Cardiac septum (tissue), 1 donor: ENCODE results near the gene PPEF1. TPM values are rescaled to one million over a fixed set of nuclear protein-coding genes. Genes with fewer than 3 reads are reported as not detected.
A peak's percentile ranks its signal among the peaks of the same experiment; 100 is the strongest.
"Not testable (repeated sequence)": the region's sequence is repeated elsewhere in the genome, so short reads cannot be mapped to it uniquely, and the experiment has no call there.

Source experiments
- DNase-seq: peaks from one replicate; pipeline ENCODE4 v3.0.0-alpha.2; 2020; ENCODE audit warnings: low spot score
- intact Hi-C: fragments of 100-400 bp; cut with DNase I; formaldehyde crosslinking; loops from one replicate; pipeline ENCODE4 v1.14.0; 2022
- total RNA-seq: library from RNA; stranded (reverse); fragmentation: NEBNext Ultra II Directional; extraction: Animal tissue kit (Norgen Biotek cat#: 25700); gene quantifications from one replicate; pipeline ENCODE4 v1.2.1, GENCODE V29; 2021
- donor health status: DM: no; HTN: no; CAD: no.

Gene PPEF1
- total RNA-seq, 1 donor from 2014 or later = 0.19 TPM

GRCh38 chrX:18769812-18770573 lies 62.5 kb downstream of the PPEF1 start:
- intact Hi-C loops = no loop called here
- no peak for DNase-seq

GRCh38 chrX:18789916-18790315 lies 82.5 kb downstream of the PPEF1 start:
- DNase-seq = no peak
- intact Hi-C loops = no loop called here

- DNase-seq = no peak
- intact Hi-C loops = no loop called here
Observed at GRCh38 chrX:18792828-18793227, 85.4 kb downstream of the PPEF1 start.

GRCh38 chrX:18793601-18794089 lies 86.2 kb downstream of the PPEF1 start:
- no peak for DNase-seq

GRCh38 chrX:18797141-18797540 lies 89.7 kb downstream of the PPEF1 start:
- intact Hi-C loops = no loop called here
- DNase-seq = no peak

More at GRCh38 chrX:18793601-18794089, 86.2 kb downstream of the PPEF1 start:
- intact Hi-C loops = no loop called here

- intact Hi-C loops = no loop called here
- no peak for DNase-seq
Observed at GRCh38 chrX:18799911-18800310, 92.5 kb downstream of the PPEF1 start.

GRCh38 chrX:18809641-18810040 lies 102.2 kb downstream of the PPEF1 start:
- intact Hi-C loops = no loop called here
- no peak for DNase-seq

- intact Hi-C loops = no loop called here
Observed at GRCh38 chrX:18810416-18810815, 103.0 kb downstream of the PPEF1 start.

GRCh38 chrX:18825375-18825774 lies 117.9 kb downstream of the PPEF1 start:
- no peak for DNase-seq
- intact Hi-C loops = no loop called here

More at GRCh38 chrX:18810416-18810815, 103.0 kb downstream of the PPEF1 start:
- no peak for DNase-seq

GRCh38 chrX:18828832-18829404 lies 121.5 kb downstream of the PPEF1 start:
- no peak for DNase-seq
- intact Hi-C loops = no loop called here

GRCh38 chrX:18833071-18833731 lies 125.8 kb downstream of the PPEF1 start:
- intact Hi-C loops = no loop called here
- DNase-seq = peak; percentile 76

GRCh38 chrX:18847901-18848300 lies 140.5 kb downstream of the PPEF1 start:
- intact Hi-C loops, DNase-seq: not testable (repeated sequence)

- intact Hi-C loops = no loop called here
- DNase-seq = no peak
Observed at GRCh38 chrX:18855919-18856644, 148.6 kb downstream of the PPEF1 start.

GRCh38 chrX:18856645-18856997 lies 149.2 kb downstream of the PPEF1 start:
- DNase-seq = no peak
- intact Hi-C loops = no loop called here

- intact Hi-C loops = no loop called here
- DNase-seq = no peak
Observed at GRCh38 chrX:18861511-18861910, 154.1 kb downstream of the PPEF1 start.

- intact Hi-C loops = no loop called here
Observed at GRCh38 chrX:18864390-18864920, 157.0 kb downstream of the PPEF1 start.

GRCh38 chrX:18871161-18871890 lies 163.9 kb downstream of the PPEF1 start:
- DNase-seq = peak; percentile 27
- intact Hi-C loops = no loop called here

More at GRCh38 chrX:18864390-18864920, 157.0 kb downstream of the PPEF1 start:
- no peak for DNase-seq

- intact Hi-C loops = no loop called here
- DNase-seq = no peak
Observed at GRCh38 chrX:18871970-18872369, 164.5 kb downstream of the PPEF1 start.

- no peak for DNase-seq
Observed at GRCh38 chrX:18872621-18873020, 165.2 kb downstream of the PPEF1 start.

More at GRCh38 chrX:18872621-18873020, 165.2 kb downstream of the PPEF1 start:
- intact Hi-C loops = no loop called here
